Thymus (tissue), 11 donors: Measurements from ENCODE around the gene EVA1A. TPM values are rescaled to one million over a fixed set of nuclear protein-coding genes. Genes with fewer than 3 reads are reported as not detected.

Source experiments
- DNase-seq, 9 donors: peaks; one replicate each; pipeline ENCODE4 v3.0.0-alpha.2; 2013; ENCODE audit warnings: low spot score in 9 of 9, low read depth in 6 of 9, missing footprints in 1 of 9
- H3K27ac ChIP-seq, 2 donors: one replicate each; pipeline ENCODE4 v1.5.1; 2013; ENCODE audit warnings: control low read depth in 1 of 2, low read depth in 1 of 2, low read length in 1 of 2, mild to moderate bottlenecking in 1 of 2, moderate library complexity in 1 of 2
- H3K27me3 ChIP-seq, 2 donors: one replicate each; pipeline ENCODE4 v1.5.1; 2013; ENCODE audit warnings: low read length in 1 of 2; ENCODE audit not compliant: control insufficient read depth in 2 of 2, insufficient read depth in 1 of 2
- H3K36me3 ChIP-seq, 2 donors: one replicate each; pipeline ENCODE4 v1.5.1; 2013; ENCODE audit warnings: low read length in 1 of 2, mild to moderate bottlenecking in 1 of 2, moderate library complexity in 1 of 2; ENCODE audit not compliant: control insufficient read depth in 2 of 2, insufficient read depth in 2 of 2
- H3K4me1 ChIP-seq, 2 donors: one replicate each; pipeline ENCODE4 v1.5.1; 2013; ENCODE audit warnings: low read length in 2 of 2; ENCODE audit not compliant: control insufficient read depth in 2 of 2, insufficient read depth in 2 of 2
- H3K4me3 ChIP-seq, 2 donors: one replicate each; pipeline ENCODE4 v1.5.1; 2013; ENCODE audit warnings: low read length in 2 of 2, control low read depth in 1 of 2, mild to moderate bottlenecking in 1 of 2
- H3K9me3 ChIP-seq, 2 donors: one replicate each; pipeline ENCODE4 v1.5.1; 2013; ENCODE audit warnings: low read length in 1 of 2, mild to moderate bottlenecking in 1 of 2; ENCODE audit not compliant: control insufficient read depth in 2 of 2, insufficient read depth in 1 of 2
- WGBS: extraction: QIAGEN DNeasy Blood & Tissue Kit; methylation state at CpG from one replicate; pipeline ENCODE4 v1.1.7; 2013; 5-methylcytosine and 5-hydroxymethylcytosine counted together
- polyA plus RNA-seq: library from polyadenylated mRNA; stranded (reverse); fragments of 200-250 nt; gene quantifications from one replicate; pipeline ENCODE4 v1.2.3, GENCODE V29; 2013
- total RNA-seq: library from RNA; stranded (reverse); fragments of 120-200 nt; gene quantifications from one replicate; pipeline ENCODE4 v1.2.4, GENCODE V29; 2013
- donor health status: healthy.

The EVA1A gene
- total and polyA plus RNA-seq, 2 donors: 12.7 to 32.3 TPM

GRCh38 chr2:75517547-75518230 is 43.0 kb downstream of the EVA1A start:
- no peaks in the 10 kb centered on the region for H3K36me3 ChIP-seq
- H3K4me1 ChIP-seq: peaks cover 0 to 6% of the 10 kb centered on the region in 2 donors
- H3K4me3 ChIP-seq: no peak overlapping the region
- WGBS: 91% methylated on average over 6 of the region's 6 CpGs
- H3K27me3 ChIP-seq: no peaks in the 10 kb centered on the region
- no peak for DNase-seq
- H3K9me3 ChIP-seq: peaks cover 0 to 2% of the 10 kb centered on the region in 2 donors
- peak overlapping the region in 1 of 2 donors; percentile 56 for H3K27ac ChIP-seq

GRCh38 chr2:75516378-75517360 is 44.1 kb downstream of the EVA1A start:
- Histone ChIP-seq H3K27me3 (no peaks in the 10 kb centered on the region), H3K9me3 (peaks cover 0 to 5% of the 10 kb centered on the region in 2 donors), H3K27ac (peak overlapping the region in 1 of 2 donors; percentile 18), H3K36me3 (no peaks in the 10 kb centered on the region), H3K4me1 (peaks cover 0 to 6% of the 10 kb centered on the region in 2 donors), H3K4me3 (no peak overlapping the region)
- 88% methylated on average over 8 of the region's 8 CpGs for WGBS
- peak in 4 of 9 donors; percentile 4 to 31 (median 11) for DNase-seq

GRCh38 chr2:75515584-75516368 is 45.0 kb downstream of the EVA1A start:
- H3K27ac ChIP-seq: no peak overlapping the region
- H3K4me3 ChIP-seq: no peak overlapping the region
- H3K9me3 ChIP-seq: peaks cover 0 to 5% of the 10 kb centered on the region in 2 donors
- no peak for DNase-seq
- peaks cover 0 to 6% of the 10 kb centered on the region in 2 donors for H3K4me1 ChIP-seq
- WGBS: 95% methylated on average over 7 of the region's 7 CpGs
- H3K27me3 ChIP-seq: no peaks in the 10 kb centered on the region
- no peaks in the 10 kb centered on the region for H3K36me3 ChIP-seq

- Histone ChIP-seq H3K4me3 (no peak overlapping the region), H3K27me3 (no peaks in the 10 kb centered on the region), H3K36me3 (peaks cover 0 to 2% of the 10 kb centered on the region in 2 donors), H3K9me3 (peaks cover 0 to 6% of the 10 kb centered on the region in 2 donors), H3K27ac (no peak overlapping the region), H3K4me1 (peaks cover 0 to 6% of the 10 kb centered on the region in 2 donors)
- DNase-seq: no peak
- 93% methylated on average over 4 of the region's 4 CpGs for WGBS
Measured at GRCh38 chr2:75513616-75514170, 47.0 kb downstream of the EVA1A start.

- Histone ChIP-seq H3K27ac (no peak overlapping the region), H3K4me1 (peaks cover 0 to 3% of the 10 kb centered on the region in 2 donors), H3K36me3 (peaks cover 0 to 2% of the 10 kb centered on the region in 2 donors), H3K9me3 (peaks cover 0 to 8% of the 10 kb centered on the region in 2 donors), H3K4me3 (no peak overlapping the region), H3K27me3 (no peaks in the 10 kb centered on the region)
- no peak for DNase-seq
Measured at GRCh38 chr2:75512455-75513212, 48.1 kb downstream of the EVA1A start.

GRCh38 chr2:75506101-75506697 is 54.5 kb downstream of the EVA1A start:
- 84% methylated on average over 1 of the region's 1 CpG for WGBS

GRCh38 chr2:75505012-75505411 is 55.7 kb downstream of the EVA1A start:
- 92% methylated on average over 5 of the region's 5 CpGs for WGBS
- Histone ChIP-seq H3K36me3 (peaks cover 0 to 2% of the 10 kb centered on the region in 2 donors), H3K27me3 (no peaks in the 10 kb centered on the region), H3K9me3 (peaks cover 0 to 9% of the 10 kb centered on the region in 2 donors), H3K27ac (no peak overlapping the region), H3K4me3 (no peak overlapping the region), H3K4me1 (no peaks in the 10 kb centered on the region)
- no peak for DNase-seq

More at GRCh38 chr2:75506101-75506697, 54.5 kb downstream of the EVA1A start:
- DNase-seq: no peak
- H3K4me1 ChIP-seq: no peaks in the 10 kb centered on the region
- no peak overlapping the region for H3K27ac ChIP-seq
- no peak overlapping the region for H3K4me3 ChIP-seq
- H3K36me3 ChIP-seq: peaks cover 0 to 2% of the 10 kb centered on the region in 2 donors
- no peaks in the 10 kb centered on the region for H3K27me3 ChIP-seq
- peaks cover 0 to 9% of the 10 kb centered on the region in 2 donors for H3K9me3 ChIP-seq
